Activated CD4-positive, alpha-beta T cell treated with anti-CD3 and anti-CD28 coated beads, Interleukin-2, amount 10 ng/mL, durations not matched to agents 24 days and 14 days (primary cell): Measurements from ENCODE around the gene FN1. TPM values are rescaled to one million over a fixed set of nuclear protein-coding genes. Genes with fewer than 3 reads are reported as not detected.
"Not testable (repeated sequence)": the region's sequence is repeated elsewhere in the genome, so short reads cannot be mapped to it uniquely, and the experiment has no call there.

Source experiments
- DNase-seq: peaks from one replicate; pipeline ENCODE4 v3.0.0; 2022
- H3K27ac Mint-ChIP-seq: one replicate; pipeline ENCODE4 v1.8.0; 2022; ENCODE audit warnings: mild to moderate bottlenecking, mixed read lengths
- H3K27me3 Mint-ChIP-seq: one replicate; pipeline ENCODE4 v1.8.0; 2022; ENCODE audit warnings: mixed read lengths
- H3K36me3 Mint-ChIP-seq: one replicate; pipeline ENCODE4 v1.8.0; 2022; ENCODE audit warnings: low read depth, mild to moderate bottlenecking, mixed read lengths
- H3K4me1 Mint-ChIP-seq: one replicate; pipeline ENCODE4 v1.8.0; 2021; ENCODE audit warnings: mixed read lengths
- H3K4me3 Mint-ChIP-seq: one replicate; pipeline ENCODE4 v1.8.0; 2022; ENCODE audit warnings: mild to moderate bottlenecking, moderate library complexity, mixed read lengths
- H3K9me3 Mint-ChIP-seq: one replicate; pipeline ENCODE4 v1.8.0; 2021; ENCODE audit warnings: mixed read lengths
- intact Hi-C: fragments of 100-400 bp; cut with micrococcal nuclease; formaldehyde crosslinking; loops from one replicate; pipeline ENCODE4 v1.15.1; 2023
- total RNA-seq: library from RNA; stranded (reverse); gene quantifications from 2 replicates; pipeline ENCODE4 v1.2.3, GENCODE V29; 2022

FN1 gene
- total RNA-seq, 1 donor from 2014 or later = 1.0 TPM

DNA sequence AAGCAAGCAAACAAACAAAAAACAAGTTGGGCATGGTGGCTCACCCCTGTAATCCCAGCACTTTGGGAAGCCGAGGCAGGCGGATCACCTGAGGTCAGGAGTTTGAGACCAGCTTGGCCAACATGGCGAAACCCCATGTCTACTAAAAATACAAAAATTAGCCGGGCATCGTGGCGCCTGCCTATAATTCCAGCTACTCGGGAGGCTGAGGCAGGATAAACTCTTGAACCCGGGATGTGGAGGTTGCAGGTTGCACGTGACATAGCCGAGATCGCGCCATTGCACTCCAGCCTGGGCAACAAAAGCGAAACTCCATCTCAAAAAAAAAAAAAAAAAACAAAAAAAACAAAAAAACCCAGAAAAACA lies 124.6 kb downstream of the FN1 start:
- H3K9me3 Mint-ChIP-seq, H3K27me3 Mint-ChIP-seq: not testable (repeated sequence)
- peak; percentile 75 for DNase-seq
- H3K27ac Mint-ChIP-seq = peak overlapping the region; percentile 90
- peaks cover 29% of the 10 kb centered on the region for H3K4me1 Mint-ChIP-seq
- H3K4me3 Mint-ChIP-seq = peak overlapping the region; percentile 93
- intact Hi-C loops = loop anchor here (5.0 to 10.0 kb wide), 2 partner anchors 774 to 796 kb away; partner anchors contain the start of genes PECR, TMEM169 and XRCC5
- peaks cover 33% of the 10 kb centered on the region for H3K36me3 Mint-ChIP-seq

Other genes starting within 250 kb of the FN1 start
- 316 and 322 TPM in 2 replicates for gene ATIC, start 124.0 kb downstream of the FN1 start, total RNA-seq